ENCODE results near the gene MDFI.

The MDFI gene

GRCh38 chr6:41685641-41686380 lies 47.5 kb downstream of the MDFI start:
- ChIA-PET POLR2A (no interaction called here), CTCF (interaction anchor here (0.7 to 4.6 kb wide), 16 partner anchors 8 to 379 kb away, joined by 3 to 58 read pairs (median 6); no protein-coding TSS in a partner anchor)
- DNase-seq (ENCODE audit: extremely low spot score) = no peak
- no peak for TF ChIP-seq CTCF (IDR thresholded peaks at IDR 0.05; ENCODE audit: control extremely low read depth, extremely low read depth, low read depth, missing control alignments)

- DNase-seq (ENCODE audit: extremely low spot score) = no peak
- CTCF ChIA-PET = interaction anchor here (0.9 to 1.7 kb wide), 3 partner anchors 19 to 89 kb away, joined by 4 to 8 read pairs (median 5); no protein-coding TSS in a partner anchor
- POLR2A ChIA-PET = no interaction called here
- TF ChIP-seq CTCF (IDR thresholded peaks at IDR 0.05; ENCODE audit: control extremely low read depth, extremely low read depth, low read depth, missing control alignments) = no peak
These were observed 49.4 kb downstream of the MDFI start for GRCh38 chr6:41687501-41688175.

GRCh38 chr6:41688256-41688965 lies 50.1 kb downstream of the MDFI start:
- POLR2A ChIA-PET = no interaction called here

GRCh38 chr6:41689171-41690008 lies 51.1 kb downstream of the MDFI start:
- no peak for TF ChIP-seq CTCF (IDR thresholded peaks at IDR 0.05; ENCODE audit: control extremely low read depth, extremely low read depth, low read depth, missing control alignments)
- DNase-seq (ENCODE audit: extremely low spot score) = no peak
- ChIA-PET CTCF (interaction anchor here (0.9 to 2.1 kb wide), 9 partner anchors 10 to 265 kb away, joined by 3 to 8 read pairs (median 3); no protein-coding TSS in a partner anchor), POLR2A (no interaction called here)

More at GRCh38 chr6:41688256-41688965, 50.1 kb downstream of the MDFI start:
- DNase-seq (ENCODE audit: extremely low spot score) = no peak
- TF ChIP-seq CTCF (IDR thresholded peaks at IDR 0.05; ENCODE audit: control extremely low read depth, extremely low read depth, low read depth, missing control alignments) = no peak
- CTCF ChIA-PET = interaction anchor here (0.9 to 2.1 kb wide), 7 partner anchors 9 to 264 kb away, joined by 3 to 8 read pairs (median 5); no protein-coding TSS in a partner anchor

GRCh38 chr6:41690541-41691330 lies 52.5 kb downstream of the MDFI start:
- no peak for DNase-seq (ENCODE audit: extremely low spot score)
- TF ChIP-seq CTCF (IDR thresholded peaks at IDR 0.05; ENCODE audit: control extremely low read depth, extremely low read depth, low read depth, missing control alignments) = no peak
- CTCF ChIA-PET = interaction anchor here (1.2 to 6.3 kb wide), 5 partner anchors 6 to 322 kb away, joined by 3 to 58 read pairs (median 7); no protein-coding TSS in a partner anchor
- POLR2A ChIA-PET = no interaction called here
